GM21529 (cell line): ENCODE measurements around the gene COL2A1.

Source experiments
- ATAC-seq: cut with Tn5 transposase; IDR thresholded peaks from one replicate; pipeline ENCODE4 v1.9.1; 2021; ENCODE audit not compliant: unreplicated experiment

Gene COL2A1

GRCh38 chr12:48013287-48013686 lies 9.0 kb upstream of the COL2A1 start:
- ATAC-seq = no peak

GRCh38 chr12:48012070-48012469 lies 7.8 kb upstream of the COL2A1 start:
- ATAC-seq = no peak

- ATAC-seq = no peak
These were observed 6.2 kb upstream of the COL2A1 start for GRCh38 chr12:48010366-48010970.

GRCh38 chr12:48009471-48009870 lies 5.2 kb upstream of the COL2A1 start:
- ATAC-seq = no peak

- no peak for ATAC-seq
These were observed 4.7 kb upstream of the COL2A1 start for GRCh38 chr12:48008950-48009349.

GRCh38 chr12:48008349-48008748 lies 4.1 kb upstream of the COL2A1 start:
- no peak for ATAC-seq

- ATAC-seq = no peak
These were observed 2.9 kb upstream of the COL2A1 start for GRCh38 chr12:48007206-48007605.

- no peak for ATAC-seq
These were observed 1.4 kb upstream of the COL2A1 start for GRCh38 chr12:48005750-48006021.

GRCh38 chr12:48005001-48005749 lies 899 bp upstream of the COL2A1 start:
- ATAC-seq = no peak

- no peak for ATAC-seq
These were observed 837 bp downstream of the COL2A1 start for GRCh38 chr12:48003226-48004052.

- ATAC-seq = no peak
These were observed 1.5 kb downstream of the COL2A1 start for GRCh38 chr12:48002773-48003218.

GRCh38 chr12:48002414-48002730 lies 1.9 kb downstream of the COL2A1 start:
- ATAC-seq = no peak

- ATAC-seq = no peak
These were observed 2.5 kb downstream of the COL2A1 start for GRCh38 chr12:48001505-48002413.

- ATAC-seq = no peak
These were observed 3.3 kb downstream of the COL2A1 start for GRCh38 chr12:48000878-48001504.

GRCh38 chr12:47999816-48000215 lies 4.5 kb downstream of the COL2A1 start:
- ATAC-seq = no peak

GRCh38 chr12:47997321-47997720 lies 7.0 kb downstream of the COL2A1 start:
- ATAC-seq = no peak

GRCh38 chr12:47995981-47996401 lies 8.3 kb downstream of the COL2A1 start:
- ATAC-seq = no peak

GRCh38 chr12:47993491-47993890 lies 10.8 kb downstream of the COL2A1 start:
- ATAC-seq = no peak

- no peak for ATAC-seq
These were observed 11.5 kb downstream of the COL2A1 start for GRCh38 chr12:47992776-47993175.
